HEK293 (cell line): ENCODE data around the gene GJB5.
A peak's percentile ranks its signal among the peaks of the same experiment; 100 is the strongest.

Experiments used
- CTCF ChIA-PET: fragments of 350-600 bp; formaldehyde crosslinking; extraction: SDS; loops from one replicate; lab custom pipeline; 2021; ENCODE audit warnings: antibody characterized with exemption; lab: Yijun Ruan, JAX
- POLR2A ChIA-PET: fragments of 300-600 bp; formaldehyde crosslinking; extraction: SDS; loops from one replicate; lab custom pipeline; 2020; ENCODE audit warnings: antibody characterized with exemption, inconsistent platforms; lab: Yijun Ruan, JAX
- H3K27ac ChIP-seq: fragments of 200-500 bp; sonication (Bioruptor generic); 2 replicates; pipeline ENCODE4 v1.5.1; 2014; ENCODE audit warnings: low read depth, low read length, control low read depth, inconsistent platforms; ENCODE audit errors: extremely low read depth
- H3K36me3 ChIP-seq, 2 experiments: fragments of 200-500 bp in 1 of 2; sonication (Bioruptor generic) in 1 of 2; 1 replicate in 1 of 2; 2 replicates in 1 of 2; pipeline ENCODE4 v1.5.1; 2014 to 2017; ENCODE audit warnings: inconsistent platforms in 2 of 2, low read length in 2 of 2; ENCODE audit not compliant: control insufficient read depth in 2 of 2, insufficient read depth in 1 of 2
- H3K4me1 ChIP-seq: fragments of 200-500 bp; sonication (Bioruptor generic); 2 replicates; pipeline ENCODE4 v1.5.1; 2014; ENCODE audit warnings: mild to moderate bottlenecking, low read length, inconsistent platforms; ENCODE audit not compliant: control insufficient read depth, insufficient read depth
- H3K4me3 ChIP-seq: 2 replicates; pipeline ENCODE4 v1.5.1; 2011; ENCODE audit warnings: low read depth, mild to moderate bottlenecking, control low read depth, low read length, moderate library complexity
- H3K9me3 ChIP-seq: fragments of 200-500 bp; sonication (Bioruptor generic); 2 replicates; pipeline ENCODE4 v1.5.1; 2014; ENCODE audit warnings: low read depth, low read length, inconsistent platforms; ENCODE audit not compliant: control insufficient read depth, insufficient read depth
- EGR2 ChIP-seq: fragments of 450-650 bp; formaldehyde crosslinking; IDR thresholded peaks from 2 replicates; pipeline ENCODE4 v1.5.1; 2016; ENCODE audit warnings: low read depth, missing biosample characterization, missing genetic modification characterization
- GFI1B ChIP-seq: fragments of 450-650 bp; formaldehyde crosslinking; IDR thresholded peaks from 2 replicates; pipeline ENCODE4 v1.5.1; 2016; ENCODE audit warnings: missing biosample characterization, missing genetic modification characterization
- GLI4 ChIP-seq: fragments of 450-650 bp; formaldehyde crosslinking; IDR thresholded peaks from 2 replicates; pipeline ENCODE4 v1.5.1; 2016; ENCODE audit warnings: missing biosample characterization, missing genetic modification characterization
- KLF8 ChIP-seq: fragments of 450-650 bp; formaldehyde crosslinking; IDR thresholded peaks from 2 replicates; pipeline ENCODE4 v1.5.1; 2016; ENCODE audit warnings: missing biosample characterization, missing genetic modification characterization
- MZF1 ChIP-seq: fragments of 450-650 bp; formaldehyde crosslinking; IDR thresholded peaks from 2 replicates; pipeline ENCODE4 v1.5.1; 2017; ENCODE audit warnings: missing biosample characterization, missing genetic modification characterization, borderline replicate concordance
- SP3 ChIP-seq: fragments of 450-650 bp; formaldehyde crosslinking; IDR thresholded peaks from 2 replicates; pipeline ENCODE4 v1.5.1; 2016; ENCODE audit warnings: missing biosample characterization, missing genetic modification characterization
- SP7 ChIP-seq: fragments of 450-650 bp; formaldehyde crosslinking; IDR thresholded peaks from 2 replicates; pipeline ENCODE4 v1.5.1; 2016; ENCODE audit warnings: missing biosample characterization, missing genetic modification characterization
- ZBTB8A ChIP-seq: fragments of 450-650 bp; formaldehyde crosslinking; IDR thresholded peaks from 2 replicates; pipeline ENCODE4 v1.5.1; 2016; ENCODE audit warnings: missing biosample characterization, missing genetic modification characterization
- ZFHX2 ChIP-seq: fragments of 450-650 bp; formaldehyde crosslinking; conservative IDR thresholded peaks from 2 replicates; pipeline ENCODE4 v1.5.1; 2016; ENCODE audit warnings: missing biosample characterization, missing genetic modification characterization
- ZFP41 ChIP-seq: fragments of 450-650 bp; formaldehyde crosslinking; IDR thresholded peaks from 2 replicates; pipeline ENCODE4 v1.5.1; 2016; ENCODE audit warnings: missing biosample characterization, missing genetic modification characterization, borderline replicate concordance
- ZNF23 ChIP-seq: fragments of 450-650 bp; formaldehyde crosslinking; IDR thresholded peaks from 2 replicates; pipeline ENCODE4 v1.5.1; 2016; ENCODE audit warnings: missing biosample characterization, missing genetic modification characterization, borderline replicate concordance
- ZNF239 ChIP-seq: fragments of 450-650 bp; formaldehyde crosslinking; IDR thresholded peaks from 2 replicates; pipeline ENCODE4 v1.5.1; 2016; ENCODE audit warnings: missing biosample characterization, missing genetic modification characterization
- ZNF274 ChIP-seq, 2 experiments: fragments of 200-500 bp in 1 of 2; fragments of 450-650 bp in 1 of 2; sonication (Bioruptor generic) in 1 of 2; formaldehyde crosslinking in 1 of 2; IDR thresholded peaks; 2 replicates each; pipeline versions ENCODE4 v1.5.1 to v1.6.1; 2014 to 2016; ENCODE audit warnings: borderline replicate concordance in 1 of 2, inconsistent platforms in 1 of 2, low read length in 1 of 2, missing biosample characterization in 1 of 2, missing genetic modification characterization in 1 of 2
- ZNF416 ChIP-seq: fragments of 450-650 bp; formaldehyde crosslinking; IDR thresholded peaks from 2 replicates; pipeline ENCODE4 v1.5.1; 2016; ENCODE audit warnings: missing biosample characterization, missing genetic modification characterization
- ZNF510 ChIP-seq: fragments of 450-650 bp; formaldehyde crosslinking; IDR thresholded peaks from 2 replicates; pipeline ENCODE4 v1.5.1; 2018; ENCODE audit warnings: mild to moderate bottlenecking, missing genetic modification characterization, missing biosample characterization; ENCODE audit not compliant: insufficient replicate concordance
- ZNF548 ChIP-seq: fragments of 450-650 bp; formaldehyde crosslinking; IDR thresholded peaks from 2 replicates; pipeline ENCODE4 v1.5.1; 2016; ENCODE audit warnings: missing biosample characterization, missing genetic modification characterization
- ZNF621 ChIP-seq: fragments of 450-650 bp; formaldehyde crosslinking; IDR thresholded peaks from 2 replicates; pipeline ENCODE4 v1.5.1; 2017; ENCODE audit warnings: missing biosample characterization, missing genetic modification characterization
- ZNF768 ChIP-seq: fragments of 450-650 bp; formaldehyde crosslinking; IDR thresholded peaks from 2 replicates; pipeline ENCODE4 v1.5.1; 2018; ENCODE audit warnings: missing biosample characterization, mild to moderate bottlenecking, missing genetic modification characterization
- TF ChIP-seq, protein P1 (sequence below): fragments of 450-650 bp; formaldehyde crosslinking; IDR thresholded peaks from 2 replicates; pipeline ENCODE4 v1.5.1; 2016; ENCODE audit warnings: missing biosample characterization, missing genetic modification characterization
- TF ChIP-seq, protein P2 (sequence below): fragments of 450-650 bp; formaldehyde crosslinking; IDR thresholded peaks from 2 replicates; pipeline ENCODE4 v1.5.1; 2016; ENCODE audit warnings: missing biosample characterization, missing genetic modification characterization, low read depth
- TF ChIP-seq, protein P3 (sequence below): fragments of 450-650 bp; formaldehyde crosslinking; IDR thresholded peaks from 2 replicates; pipeline ENCODE4 v1.5.1; 2016; ENCODE audit warnings: missing biosample characterization, missing genetic modification characterization

GJB5 gene

DNA sequence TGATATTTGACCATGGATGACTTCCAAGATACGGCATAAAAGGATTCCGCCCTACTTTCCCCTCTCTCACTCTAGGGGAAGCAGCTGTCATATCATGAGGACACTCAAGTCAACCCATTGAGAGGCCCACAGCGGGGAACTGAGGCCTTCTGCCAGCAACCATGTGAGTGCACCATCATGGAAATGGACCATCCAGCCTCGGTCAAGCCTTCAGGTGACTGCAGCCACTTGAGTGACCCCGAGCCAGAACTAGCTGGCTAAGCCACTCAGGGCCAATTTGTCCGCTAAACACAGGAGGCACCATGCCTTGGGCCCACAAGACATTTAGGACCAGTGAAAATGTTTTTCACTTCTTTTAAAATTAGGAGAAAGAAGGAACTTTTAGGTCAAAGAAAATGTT lies 11.1 kb upstream of the GJB5 start:
- H3K36me3 ChIP-seq = no peaks in the 10 kb centered on the region
- POLR2A ChIA-PET = no interaction called here
- CTCF ChIA-PET = interaction anchor here (0.6 to 4.6 kb wide), 22 partner anchors 9 to 1140 kb away, joined by 3 to 39 read pairs (median 4); partner anchors contain the start of genes GJB4 and GJB5
- H3K27ac ChIP-seq = no peak overlapping the region
- TF ChIP-seq, protein P1, sequence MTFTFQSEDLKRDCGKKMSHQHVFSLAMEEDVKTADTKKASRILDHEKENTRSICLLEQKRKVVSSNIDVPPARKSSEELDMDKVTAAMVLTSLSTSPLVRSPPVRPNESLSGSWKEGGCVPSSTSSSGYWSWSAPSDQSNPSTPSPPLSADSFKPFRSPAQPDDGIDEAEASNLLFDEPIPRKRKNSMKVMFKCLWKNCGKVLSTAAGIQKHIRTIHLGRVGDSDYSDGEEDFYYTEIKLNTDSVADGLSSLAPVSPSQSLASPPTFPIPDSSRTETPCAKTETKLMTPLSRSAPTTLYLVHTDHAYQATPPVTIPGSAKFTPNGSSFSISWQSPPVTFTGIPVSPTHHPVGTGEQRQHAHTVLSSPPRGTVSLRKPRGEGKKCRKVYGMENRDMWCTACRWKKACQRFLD (tag by site-specific recombination) = no peak
- TF ChIP-seq SP3 = no peak
- no peak for TF ChIP-seq ZNF274 (IDR thresholded peaks at IDR 0.05; ENCODE audit: low read length)
- TF ChIP-seq ZNF274 (tag by site-specific recombination; IDR thresholded peaks at IDR 0.05; ENCODE audit: borderline replicate concordance) = no peak
- no peak for TF ChIP-seq GLI4
- TF ChIP-seq ZNF23 (tag by site-specific recombination) = no peak
- no peak for TF ChIP-seq ZNF416 (tag by site-specific recombination)
- TF ChIP-seq ZFP41 (tag by site-specific recombination) = no peak
- TF ChIP-seq, protein P2, sequence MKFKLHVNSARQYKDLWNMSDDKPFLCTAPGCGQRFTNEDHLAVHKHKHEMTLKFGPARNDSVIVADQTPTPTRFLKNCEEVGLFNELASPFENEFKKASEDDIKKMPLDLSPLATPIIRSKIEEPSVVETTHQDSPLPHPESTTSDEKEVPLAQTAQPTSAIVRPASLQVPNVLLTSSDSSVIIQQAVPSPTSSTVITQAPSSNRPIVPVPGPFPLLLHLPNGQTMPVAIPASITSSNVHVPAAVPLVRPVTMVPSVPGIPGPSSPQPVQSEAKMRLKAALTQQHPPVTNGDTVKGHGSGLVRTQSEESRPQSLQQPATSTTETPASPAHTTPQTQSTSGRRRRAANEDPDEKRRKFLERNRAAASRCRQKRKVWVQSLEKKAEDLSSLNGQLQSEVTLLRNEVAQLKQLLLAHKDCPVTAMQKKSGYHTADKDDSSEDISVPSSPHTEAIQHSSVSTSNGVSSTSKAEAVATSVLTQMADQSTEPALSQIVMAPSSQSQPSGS = no peak
- no peak for TF ChIP-seq ZNF548 (tag by site-specific recombination)
- TF ChIP-seq ZNF621 = no peak
- TF ChIP-seq GFI1B (tag by site-specific recombination) = no peak
- H3K4me1 ChIP-seq = no peaks in the 10 kb centered on the region
- no peaks in the 10 kb centered on the region for H3K9me3 ChIP-seq
- H3K4me3 ChIP-seq = no peak overlapping the region

DNA sequence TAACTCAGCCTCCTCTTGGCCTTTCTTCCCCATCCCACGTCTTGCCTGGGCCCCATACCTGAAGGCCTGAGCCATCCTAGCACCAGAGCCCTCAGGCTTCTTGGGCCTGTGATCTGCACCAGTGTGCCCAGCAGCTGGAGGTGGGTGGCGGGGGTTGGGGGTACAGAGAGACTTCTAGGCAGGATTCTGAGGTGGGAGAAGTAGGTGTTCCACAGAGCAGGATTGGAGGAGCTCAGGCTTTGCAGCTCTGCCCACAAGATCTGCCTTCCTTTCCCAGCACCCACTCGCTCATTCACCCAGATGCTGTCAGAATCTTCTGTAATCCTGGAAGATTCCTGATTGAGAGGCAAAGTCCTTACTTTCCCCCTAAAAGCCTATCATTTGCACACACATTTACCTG lies 10.0 kb upstream of the GJB5 start:
- CTCF ChIA-PET = interaction anchor here (0.5 to 4.6 kb wide), 6 partner anchors 8 to 1111 kb away, joined by 3 to 39 read pairs (median 6); partner anchors contain the start of genes GJB4 and GJB5
- H3K36me3 ChIP-seq = no peaks in the 10 kb centered on the region
- no peak overlapping the region for H3K4me3 ChIP-seq
- no peak overlapping the region for H3K27ac ChIP-seq
- no peaks in the 10 kb centered on the region for H3K4me1 ChIP-seq
- TF ChIP-seq EGR2 (tag by site-specific recombination) = peak; percentile 82
- peak; percentile 64 for TF ChIP-seq ZFHX2 (tag by site-specific recombination)
- no peak for TF ChIP-seq ZNF239 (tag by site-specific recombination)
- TF ChIP-seq KLF8 (tag by site-specific recombination) = no peak
- TF ChIP-seq ZNF23 (tag by site-specific recombination) = no peak
- POLR2A ChIA-PET = no interaction called here
- no peaks in the 10 kb centered on the region for H3K9me3 ChIP-seq

- Histone ChIP-seq H3K27ac (no peak overlapping the region), H3K9me3 (no peaks in the 10 kb centered on the region), H3K4me3 (no peak overlapping the region), H3K36me3 (no peaks in the 10 kb centered on the region), H3K4me1 (no peaks in the 10 kb centered on the region)
- CTCF ChIA-PET = interaction anchor here (0.5 to 0.8 kb wide), 2 partner anchors 17 to 427 kb away, joined by 3 read pairs; no protein-coding TSS in a partner anchor
- POLR2A ChIA-PET = no interaction called here
- TF ChIP-seq ZNF510 (tag by site-specific recombination) = no peak
Observed at GRCh38 chr1:34745666-34746065, 9.2 kb upstream of the GJB5 start.

DNA sequence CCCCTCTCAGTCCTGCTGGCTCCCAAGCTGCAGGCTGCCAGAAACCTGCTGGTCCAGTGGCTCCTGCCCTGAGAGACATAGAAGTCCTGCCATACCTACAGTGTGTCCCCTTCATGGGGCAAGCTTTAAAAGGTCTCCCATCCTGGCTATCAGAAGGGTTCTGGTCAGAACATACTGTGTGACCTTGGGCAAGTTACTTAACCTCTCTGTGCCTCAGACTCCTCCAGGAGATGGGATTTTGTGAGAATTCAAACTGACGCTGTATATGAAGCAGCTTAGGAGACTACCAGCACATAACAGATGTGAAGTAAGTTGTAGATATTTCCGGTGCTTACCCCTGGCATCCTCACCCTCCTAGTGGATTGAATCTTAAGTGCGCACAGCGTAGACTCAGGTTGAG lies 8.7 kb upstream of the GJB5 start:
- Histone ChIP-seq H3K27ac (no peak overlapping the region), H3K4me3 (no peak overlapping the region), H3K9me3 (no peaks in the 10 kb centered on the region)
- POLR2A ChIA-PET = no interaction called here
- peak; percentile 34; the same call in 1 of the 2 replicates for TF ChIP-seq ZNF768
- no peak for TF ChIP-seq MZF1 (tag by site-specific recombination)
- TF ChIP-seq, protein P3, sequence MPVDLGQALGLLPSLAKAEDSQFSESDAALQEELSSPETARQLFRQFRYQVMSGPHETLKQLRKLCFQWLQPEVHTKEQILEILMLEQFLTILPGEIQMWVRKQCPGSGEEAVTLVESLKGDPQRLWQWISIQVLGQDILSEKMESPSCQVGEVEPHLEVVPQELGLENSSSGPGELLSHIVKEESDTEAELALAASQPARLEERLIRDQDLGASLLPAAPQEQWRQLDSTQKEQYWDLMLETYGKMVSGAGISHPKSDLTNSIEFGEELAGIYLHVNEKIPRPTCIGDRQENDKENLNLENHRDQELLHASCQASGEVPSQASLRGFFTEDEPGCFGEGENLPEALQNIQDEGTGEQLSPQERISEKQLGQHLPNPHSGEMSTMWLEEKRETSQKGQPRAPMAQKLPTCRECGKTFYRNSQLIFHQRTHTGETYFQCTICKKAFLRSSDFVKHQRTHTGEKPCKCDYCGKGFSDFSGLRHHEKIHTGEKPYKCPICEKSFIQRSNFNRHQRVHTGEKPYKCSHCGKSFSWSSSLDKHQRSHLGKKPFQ (tag by site-specific recombination) = no peak
- no peak for TF ChIP-seq SP7 (tag by site-specific recombination)
- no peak for TF ChIP-seq ZBTB8A (tag by site-specific recombination)
- TF ChIP-seq, all 188 proteins: peak for 1
- Histone ChIP-seq H3K4me1 (no peaks in the 10 kb centered on the region), H3K36me3 (no peaks in the 10 kb centered on the region)
- CTCF ChIA-PET = interaction anchor here (0.5 to 0.8 kb wide), 3 partner anchors 17 to 428 kb away, joined by 3 to 5 read pairs (median 3); no protein-coding TSS in a partner anchor
